ENCODE measurements around the gene RRAS2. TPM values are rescaled to one million over a fixed set of nuclear protein-coding genes. Genes with fewer than 3 reads are reported as not detected.

RRAS2 gene
- total RNA-seq, 1 donor from 2014 or later, result 35.8 TPM

GRCh38 chr11:14242187-14242586, 116.8 kb downstream of the RRAS2 start:
- Histone ChIP-seq H3K36me3 (no peaks in the 10 kb centered on the region), H3K4me1 (peaks cover 3% of the 10 kb centered on the region), H3K4me3 (no peak overlapping the region), H3K9me3 (no peaks in the 10 kb centered on the region), H3K27me3 (ENCODE audit: low read depth) (no peaks in the 10 kb centered on the region), H3K27ac (no peak overlapping the region)
- TF ChIP-seq CTCF (IDR thresholded peaks at IDR 0.05), result no peak
- DNase-seq (no peak), ATAC-seq (no peak)
- intact Hi-C loops (cut with DNase I), result no loop called here

- Histone ChIP-seq H3K27me3 (ENCODE audit: low read depth) (no peaks in the 10 kb centered on the region), H3K27ac (no peak overlapping the region), H3K36me3 (no peaks in the 10 kb centered on the region), H3K4me3 (no peak overlapping the region), H3K4me1 (peaks cover 7% of the 10 kb centered on the region), H3K9me3 (no peaks in the 10 kb centered on the region)
- DNase-seq, result no peak
- intact Hi-C loops (cut with DNase I), result no loop called here
- ATAC-seq, result no peak
- TF ChIP-seq CTCF (IDR thresholded peaks at IDR 0.05), result no peak
Observed at GRCh38 chr11:14240951-14241350, 118.0 kb downstream of the RRAS2 start.

GRCh38 chr11:14240221-14240620, 118.8 kb downstream of the RRAS2 start:
- H3K27me3 ChIP-seq (ENCODE audit: low read depth), result no peaks in the 10 kb centered on the region
- H3K36me3 ChIP-seq, result no peaks in the 10 kb centered on the region
- H3K4me1 ChIP-seq, result peaks cover 7% of the 10 kb centered on the region
- DNase-seq (no peak), ATAC-seq (no peak)
- intact Hi-C loops (cut with DNase I), result no loop called here
- no peak overlapping the region for H3K27ac ChIP-seq
- H3K4me3 ChIP-seq, result no peak overlapping the region
- TF ChIP-seq CTCF (IDR thresholded peaks at IDR 0.05), result no peak
- H3K9me3 ChIP-seq, result no peaks in the 10 kb centered on the region

- Histone ChIP-seq H3K4me3 (no peak overlapping the region), H3K4me1 (peaks cover 7% of the 10 kb centered on the region), H3K27ac (no peak overlapping the region), H3K36me3 (no peaks in the 10 kb centered on the region), H3K27me3 (ENCODE audit: low read depth) (no peaks in the 10 kb centered on the region), H3K9me3 (no peaks in the 10 kb centered on the region)
- no peak for TF ChIP-seq CTCF (IDR thresholded peaks at IDR 0.05)
- DNase-seq, result no peak
- intact Hi-C loops (cut with DNase I), result no loop called here
- peak; percentile 63 to 76 for ATAC-seq
Observed at GRCh38 chr11:14237444-14237961, 121.5 kb downstream of the RRAS2 start.

GRCh38 chr11:14235701-14236100, 123.3 kb downstream of the RRAS2 start:
- Histone ChIP-seq H3K4me1 (peaks cover 7% of the 10 kb centered on the region), H3K36me3 (no peaks in the 10 kb centered on the region), H3K27ac (no peak overlapping the region), H3K27me3 (ENCODE audit: low read depth) (no peaks in the 10 kb centered on the region), H3K4me3 (no peak overlapping the region), H3K9me3 (no peaks in the 10 kb centered on the region)
- ATAC-seq, result no peak
- intact Hi-C loops (cut with DNase I), result no loop called here
- no peak for DNase-seq
- TF ChIP-seq CTCF (IDR thresholded peaks at IDR 0.05), result no peak

GRCh38 chr11:14234446-14234845, 124.5 kb downstream of the RRAS2 start:
- Histone ChIP-seq H3K9me3 (no peaks in the 10 kb centered on the region), H3K4me1 (peaks cover 7% of the 10 kb centered on the region), H3K36me3 (no peaks in the 10 kb centered on the region), H3K27me3 (ENCODE audit: low read depth) (no peaks in the 10 kb centered on the region), H3K27ac (no peak overlapping the region), H3K4me3 (no peak overlapping the region)
- TF ChIP-seq CTCF (IDR thresholded peaks at IDR 0.05), result no peak
- DNase-seq (no peak), ATAC-seq (no peak)
- intact Hi-C loops (cut with DNase I), result no loop called here

All from lower lobe of right lung (tissue), 2 donors.